OCI-M1 (cell line): ENCODE data around the gene RBL1.
A peak's percentile ranks its signal among the peaks of the same experiment; 100 is the strongest.
"Not testable (repeated sequence)": the region's sequence is repeated elsewhere in the genome, so short reads cannot be mapped to it uniquely, and the experiment has no call there.

Source experiments
- DNase-seq: peaks from one replicate; lab custom pipeline; 2025; lab: John Stamatoyannopoulos, UW

Gene RBL1

GRCh38 chr20:36992802-36993334, 102.9 kb downstream of the RBL1 start:
- no peak for DNase-seq

GRCh38 chr20:36991703-36992102, 104.1 kb downstream of the RBL1 start:
- DNase-seq: no peak

DNA sequence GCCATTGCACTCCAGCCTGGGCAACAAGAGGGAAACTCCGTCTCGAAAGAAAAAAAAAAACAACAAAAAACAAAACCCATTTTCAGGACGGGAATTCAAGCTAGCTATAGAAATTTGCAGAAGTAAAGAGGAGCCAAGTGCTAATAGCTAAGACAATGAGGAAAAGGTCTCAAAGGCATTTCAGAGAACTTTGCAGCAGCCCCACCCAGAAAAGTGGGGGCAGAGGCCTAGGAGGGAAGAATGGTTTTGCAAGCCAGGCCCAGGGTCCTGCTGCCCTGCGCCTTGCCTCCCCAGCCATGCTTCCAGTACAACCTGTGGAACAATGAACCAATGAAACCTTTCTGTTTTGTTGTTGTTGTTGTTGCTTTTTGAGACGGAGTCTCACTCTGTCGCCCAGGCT, 106.0 kb downstream of the RBL1 start:
- no peak for DNase-seq

- no peak for DNase-seq
Observed at GRCh38 chr20:36988494-36988966, 107.3 kb downstream of the RBL1 start.

DNA sequence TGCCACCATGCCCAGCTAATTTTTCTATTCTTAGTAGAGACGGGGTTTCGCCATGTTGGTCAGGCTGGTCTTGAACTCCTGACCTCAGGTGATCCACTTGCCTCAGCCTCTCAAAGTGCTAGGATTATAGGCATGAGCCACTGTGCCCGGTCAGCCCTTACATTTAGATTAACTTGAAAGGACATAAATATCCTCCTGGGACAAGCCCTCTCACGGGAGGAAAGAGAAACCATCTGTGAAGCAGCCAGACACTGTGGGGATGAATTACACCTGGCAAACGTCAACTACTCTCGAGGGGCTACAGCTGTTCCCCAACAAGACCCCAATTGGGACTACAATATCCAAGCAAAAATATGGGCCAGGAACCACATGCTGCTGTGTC, 111.5 kb downstream of the RBL1 start:
- DNase-seq: no peak

DNA sequence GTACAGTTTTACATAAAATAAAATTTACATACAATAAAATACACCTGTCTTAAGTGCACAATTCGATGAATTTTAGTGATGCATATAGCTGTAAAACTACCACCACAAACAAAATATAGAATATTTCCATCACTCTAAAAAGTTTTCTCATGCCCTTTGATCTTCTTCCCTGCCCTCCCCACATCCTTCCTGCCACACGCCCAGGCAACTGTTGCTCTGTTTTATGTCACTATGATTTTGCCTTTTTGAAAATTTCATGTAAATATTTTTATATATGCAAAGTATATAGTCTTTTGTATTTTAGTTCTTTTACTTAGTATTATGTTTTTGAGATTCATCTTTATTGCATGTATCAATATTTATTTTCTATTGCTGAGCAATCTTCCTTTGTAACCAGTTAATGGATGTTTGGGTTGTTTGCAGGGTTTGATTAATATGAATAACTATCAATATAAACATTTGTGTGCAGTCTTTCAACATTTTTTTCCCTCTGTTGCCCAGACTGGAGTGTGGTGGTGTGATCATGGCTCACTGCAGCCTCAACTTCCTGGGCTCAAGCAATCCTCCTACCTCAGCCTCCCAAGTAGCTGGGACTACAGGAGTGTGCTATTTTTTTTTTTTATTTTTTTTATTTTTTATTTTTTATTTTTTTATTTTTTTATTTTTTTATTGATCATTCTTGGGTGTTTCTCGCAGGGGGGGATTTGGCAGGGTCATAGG, 120.5 kb downstream of the RBL1 start:
- no peak for DNase-seq

DNA sequence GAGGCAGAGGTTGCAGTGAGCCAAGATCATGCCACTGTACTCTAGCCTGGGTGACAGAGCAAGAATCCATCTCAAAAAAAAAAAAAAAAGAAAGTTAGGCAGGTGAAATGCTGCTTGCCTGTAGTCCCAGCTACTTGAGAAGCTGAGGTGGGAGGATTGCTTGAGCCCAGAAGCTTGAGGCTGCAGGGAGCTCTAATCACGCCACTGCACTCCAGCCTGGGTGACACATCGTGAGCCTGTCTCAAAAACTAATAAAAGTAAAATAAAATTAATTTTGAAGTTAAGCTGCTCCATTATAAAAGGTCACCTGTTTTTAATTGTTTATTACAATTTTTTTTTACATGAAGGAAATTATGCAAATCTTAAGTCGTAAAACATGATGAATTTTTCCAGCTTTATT, 121.1 kb downstream of the RBL1 start:
- no peak for DNase-seq

DNA sequence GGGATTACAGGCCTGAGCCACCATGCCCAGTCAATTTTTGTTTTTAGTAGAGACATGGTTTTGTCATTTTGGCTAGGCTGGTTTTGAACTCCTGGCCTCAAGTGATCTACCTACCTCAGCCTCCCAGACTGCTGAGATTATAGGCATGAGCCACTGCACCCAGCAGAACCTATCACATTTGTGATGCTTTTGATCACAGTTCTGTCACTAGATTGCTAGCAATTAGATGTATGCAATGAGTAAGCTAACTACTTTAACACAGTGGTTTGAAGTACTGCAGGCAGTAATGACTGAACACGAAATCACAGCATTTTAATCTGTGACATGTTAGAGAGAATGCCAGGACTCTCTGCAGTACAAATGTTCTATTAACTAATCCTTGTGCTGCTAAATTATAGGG, 124.7 kb downstream of the RBL1 start:
- DNase-seq: no peak

- no peak for DNase-seq
Observed at GRCh38 chr20:36969478-36970186, 126.2 kb downstream of the RBL1 start.

DNA sequence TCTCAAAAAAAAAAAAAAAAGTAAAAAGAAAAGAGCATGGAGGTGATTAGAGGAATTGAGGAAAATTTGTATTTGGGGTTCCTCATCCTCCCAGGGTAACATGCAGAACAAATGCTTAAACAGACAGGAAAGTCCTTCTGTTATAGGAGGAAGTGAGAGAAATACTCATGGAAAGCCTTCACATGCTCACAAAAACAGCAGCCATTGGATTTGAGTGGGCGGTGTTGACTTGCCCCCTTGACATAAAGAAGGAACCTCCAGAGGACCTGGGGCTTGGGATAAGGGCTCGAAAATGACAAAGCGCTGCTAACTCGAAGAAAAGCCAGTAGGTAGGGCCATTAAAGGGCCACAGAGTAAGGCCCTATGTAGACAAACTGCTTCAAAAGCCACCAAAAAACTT, 126.7 kb downstream of the RBL1 start:
- no peak for DNase-seq

GRCh38 chr20:36967636-36968035, 128.2 kb downstream of the RBL1 start:
- no peak for DNase-seq

DNA sequence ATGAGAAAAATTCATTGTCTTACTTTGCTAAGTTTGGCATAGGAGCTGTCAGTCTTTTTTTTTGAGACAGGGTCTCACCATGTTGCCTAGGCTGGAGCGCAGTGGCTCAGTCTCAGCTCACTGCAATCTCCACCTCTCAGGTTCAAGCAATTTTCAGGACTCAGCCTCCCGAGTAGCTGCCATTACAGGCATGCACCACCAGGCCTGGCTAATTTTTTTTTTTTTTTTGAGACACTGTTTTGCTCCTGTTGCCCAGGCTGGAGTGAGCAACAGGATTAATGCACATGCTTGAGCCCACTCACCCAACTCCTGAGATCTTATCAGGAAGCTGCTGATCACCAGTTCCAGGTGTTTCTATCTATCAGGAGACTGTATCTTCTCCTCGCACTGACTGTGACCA, 128.8 kb downstream of the RBL1 start:
- DNase-seq: not testable (repeated sequence)

DNA sequence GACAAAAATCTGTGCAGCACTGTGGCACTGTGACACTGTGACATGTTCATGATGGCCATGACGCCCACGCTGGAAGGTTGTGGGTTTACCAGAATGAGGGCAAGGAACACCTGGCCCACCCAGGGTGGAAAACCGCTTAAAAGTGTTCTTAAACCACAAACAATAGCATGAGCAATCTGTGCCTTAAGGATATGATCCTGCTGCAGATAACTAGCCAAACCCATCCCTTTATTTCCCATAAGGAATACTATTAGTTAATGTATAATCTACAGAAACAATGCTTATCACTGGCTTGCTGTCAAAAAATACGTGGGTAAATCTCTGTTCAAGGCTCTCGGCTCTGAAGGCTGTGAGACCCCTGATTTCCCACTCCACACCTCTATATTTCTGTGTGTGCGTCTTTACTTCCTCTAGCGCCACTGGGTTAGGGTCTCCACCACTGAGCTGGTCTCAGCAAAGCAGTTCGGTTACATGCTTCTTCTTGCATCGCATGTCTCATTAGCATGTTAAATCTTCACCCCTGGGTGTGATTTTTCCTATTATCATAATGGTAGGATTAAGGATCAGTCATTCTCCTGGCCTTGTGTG, 133.3 kb downstream of the RBL1 start:
- not testable (repeated sequence) for DNase-seq

DNA sequence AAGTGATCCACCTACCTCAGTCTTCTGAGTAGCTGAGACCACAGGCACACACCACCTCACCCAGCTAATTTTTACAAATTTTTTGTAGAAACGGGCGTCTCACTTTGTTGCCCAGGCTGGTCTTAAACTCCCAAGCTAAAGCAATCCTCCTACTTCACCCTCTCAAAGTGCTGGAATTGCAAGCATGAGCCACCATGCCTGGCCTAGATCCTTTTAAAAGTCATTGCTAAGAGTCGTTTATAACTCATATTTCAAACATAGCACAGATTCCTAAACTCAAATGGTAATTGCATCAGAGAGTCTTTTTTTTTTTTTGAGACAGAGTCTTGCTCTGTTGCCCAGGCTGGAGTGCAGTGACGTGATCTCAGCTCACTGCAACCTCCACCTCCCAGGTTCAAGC, 136.6 kb downstream of the RBL1 start:
- DNase-seq: no peak

DNA sequence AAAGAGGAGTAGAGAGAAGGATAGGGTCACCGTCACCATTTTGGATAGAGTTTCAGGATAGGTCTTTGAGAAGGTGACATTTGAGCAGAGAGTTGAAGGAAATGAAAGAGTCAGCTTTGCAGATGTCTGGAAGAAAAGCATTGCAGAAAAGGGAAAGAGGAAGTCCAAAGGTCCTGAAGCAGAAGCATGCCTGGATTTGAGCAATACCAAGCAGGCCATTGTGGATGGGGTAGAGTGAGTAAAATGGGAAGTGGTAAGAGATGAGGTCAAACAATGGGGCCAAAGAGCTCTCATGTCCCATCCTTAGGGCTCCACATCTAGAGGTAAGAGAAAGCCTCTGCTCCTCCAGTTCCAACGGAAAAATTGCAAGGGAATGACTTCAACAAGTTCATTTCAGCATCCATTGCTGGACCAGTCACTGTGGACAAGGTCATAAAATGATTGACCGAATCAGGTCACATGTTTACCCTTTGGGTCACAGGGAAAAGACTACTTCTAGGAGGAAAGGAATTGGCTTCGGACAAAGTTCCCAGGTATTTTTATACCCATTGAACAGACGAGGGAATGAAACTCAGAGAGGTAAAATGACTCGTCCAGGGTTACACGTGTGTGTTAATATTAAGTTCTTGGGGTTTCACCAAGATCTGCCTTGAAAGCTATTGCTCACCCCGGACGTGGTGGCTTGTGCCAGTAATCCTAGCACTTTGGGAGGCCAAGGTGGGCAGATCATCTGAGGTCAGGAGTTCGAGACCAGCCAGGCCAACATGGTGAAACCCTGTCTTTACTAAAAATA, 137.7 kb downstream of the RBL1 start:
- peak; percentile 80 for DNase-seq

GRCh38 chr20:36956674-36957073, 139.1 kb downstream of the RBL1 start:
- DNase-seq: no peak

- no peak for DNase-seq
Observed at GRCh38 chr20:36956016-36956415, 139.8 kb downstream of the RBL1 start.

DNA sequence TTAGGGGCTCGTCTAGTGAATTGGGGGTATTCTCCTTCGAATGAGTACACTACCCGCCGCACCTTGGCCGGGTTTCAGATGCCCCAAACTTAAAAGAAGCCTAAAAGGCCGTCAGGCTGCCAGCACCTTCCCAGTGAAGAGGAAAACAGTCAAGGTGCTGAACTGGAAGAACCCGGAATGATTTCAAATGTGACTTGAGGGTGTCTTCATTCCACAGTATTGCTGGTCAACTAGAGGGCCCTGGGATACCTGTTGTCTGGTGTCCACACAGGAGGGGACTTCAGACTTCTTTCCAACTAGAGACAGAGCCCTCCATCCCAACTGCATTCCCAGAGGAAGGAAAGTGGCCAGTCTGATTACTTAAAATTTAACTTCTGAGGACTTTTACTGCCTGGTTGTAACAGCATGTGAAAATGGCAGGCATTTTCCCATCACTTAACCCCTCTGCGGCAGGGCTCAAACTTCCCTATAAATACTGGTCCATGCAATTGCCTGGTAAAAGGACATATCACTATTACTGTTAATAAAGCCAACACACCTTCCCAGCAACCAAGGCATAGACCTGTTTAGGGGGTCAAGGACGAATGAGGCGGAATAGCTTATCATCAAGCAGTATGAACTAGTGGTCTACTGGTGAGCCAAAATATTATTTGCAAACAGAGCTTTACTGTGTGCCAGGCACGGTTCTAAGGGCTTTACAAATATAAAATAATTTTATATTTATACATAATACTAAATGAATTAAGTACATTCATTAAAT, 143.6 kb downstream of the RBL1 start:
- peak; percentile 35 for DNase-seq

DNA sequence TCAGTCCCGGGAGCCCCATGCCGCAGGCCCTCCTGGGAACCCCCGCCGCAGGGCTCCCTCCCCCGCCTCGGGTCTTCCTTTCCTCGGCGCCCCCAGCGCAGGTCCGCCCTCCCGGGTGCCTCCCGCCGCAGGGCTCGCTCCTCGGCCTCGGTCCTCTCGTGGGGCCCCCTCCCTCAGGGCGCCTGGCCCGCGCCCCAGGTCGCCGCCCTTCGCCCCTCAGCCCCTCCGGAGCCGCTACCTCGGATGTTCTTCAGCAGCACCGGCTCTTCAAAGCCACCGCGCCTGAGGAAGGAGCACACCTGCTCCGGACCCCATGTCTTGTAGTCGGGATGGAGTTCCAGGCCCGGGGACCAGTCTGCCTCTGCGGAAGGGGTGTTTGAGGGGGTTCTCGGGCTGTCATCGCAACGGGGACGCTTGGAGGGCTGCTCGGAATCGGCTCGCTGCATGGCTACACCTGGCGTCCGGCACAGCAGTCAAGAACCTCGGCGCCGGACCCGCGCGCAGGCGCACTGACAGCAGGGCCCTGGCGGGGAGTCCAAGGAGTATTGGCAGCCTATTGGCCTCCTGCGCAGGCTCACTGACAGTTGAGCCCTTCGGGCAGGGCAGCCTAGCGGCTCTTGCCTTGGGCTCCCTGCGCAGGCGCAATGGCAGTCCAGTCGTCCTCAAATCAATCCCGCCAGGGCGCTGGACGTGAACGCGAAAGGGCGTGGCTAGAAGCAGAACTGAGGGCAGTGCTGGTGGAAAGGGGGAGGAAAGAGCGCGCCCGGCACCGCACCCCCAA, 144.4 kb downstream of the RBL1 start, which contains the start of gene SAMHD1:
Gene SAMHD1, minus strand, starts transcription at position 511 of the 781 bp plus-strand sequence. Its CDS starts 65 bp downstream, at position 446.
- peak; percentile 99 for DNase-seq

DNA sequence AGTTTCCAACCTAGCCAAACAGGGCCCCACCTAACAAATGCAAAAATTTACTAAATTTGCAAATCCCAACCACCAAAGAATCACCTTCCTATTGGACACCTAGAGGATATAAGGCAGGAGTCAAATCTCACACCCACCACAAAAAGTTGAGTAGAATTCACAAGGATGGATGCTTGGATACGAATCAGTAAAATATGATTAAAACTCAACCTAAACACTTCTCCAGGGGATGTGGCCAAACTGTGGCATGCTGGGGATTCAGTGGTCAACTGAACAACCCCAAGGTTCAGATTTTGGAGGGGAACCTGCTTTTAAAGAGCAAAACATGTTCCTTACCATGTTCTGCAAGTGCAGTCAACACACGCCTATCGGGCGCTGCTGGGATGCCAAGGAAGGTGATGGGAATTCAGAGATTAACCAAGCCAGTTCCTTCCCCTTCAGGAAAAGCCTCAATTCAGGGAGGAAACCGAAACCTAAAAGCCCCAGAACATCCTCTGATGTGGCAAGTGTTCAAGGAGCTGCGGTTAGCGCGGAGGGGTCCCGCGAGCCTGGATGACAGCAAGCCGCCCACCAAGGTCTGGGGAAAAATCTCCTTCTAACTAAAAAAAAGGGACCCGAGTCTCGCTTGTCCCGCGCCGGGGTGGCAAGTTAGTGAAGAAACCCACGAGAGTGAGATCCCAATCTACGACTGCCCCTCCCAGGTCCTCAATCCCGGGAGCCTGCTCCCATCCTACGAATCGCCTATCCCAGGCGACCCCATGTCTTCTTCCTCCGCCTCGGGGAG, 145.2 kb downstream of the RBL1 start:
- DNase-seq: peak; percentile 64
